GM21717 (cell line): ENCODE measurements around the gene NDUFAF7.
"Not testable (repeated sequence)": the region's sequence is repeated elsewhere in the genome, so short reads cannot be mapped to it uniquely, and the experiment has no call there.

Experiments used
- ATAC-seq: cut with Tn5 transposase; IDR thresholded peaks from one replicate; pipeline ENCODE4 v1.9.1; 2021; ENCODE audit warnings: mild to moderate bottlenecking, moderate library complexity; ENCODE audit not compliant: unreplicated experiment

NDUFAF7 gene

DNA sequence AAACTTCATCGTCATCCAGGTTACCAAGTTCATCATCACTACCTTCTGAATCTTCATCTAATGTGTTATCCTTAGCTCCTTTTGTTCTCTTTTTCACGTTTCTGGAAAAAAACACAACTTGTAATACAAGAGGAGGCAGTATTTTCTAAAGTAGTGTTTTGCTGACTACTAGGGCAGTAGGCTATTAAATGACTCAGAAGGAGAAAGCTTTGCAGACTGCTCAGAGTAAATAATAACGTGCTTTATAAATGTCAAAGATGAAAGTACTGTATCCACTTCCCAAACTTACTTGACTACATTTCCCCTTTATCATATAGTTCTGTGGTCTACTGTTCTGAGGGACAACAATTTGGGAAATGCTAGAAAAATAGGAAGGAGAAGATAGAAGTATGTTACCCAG lies 19.5 kb upstream of the NDUFAF7 start:
- ATAC-seq, result no peak

DNA sequence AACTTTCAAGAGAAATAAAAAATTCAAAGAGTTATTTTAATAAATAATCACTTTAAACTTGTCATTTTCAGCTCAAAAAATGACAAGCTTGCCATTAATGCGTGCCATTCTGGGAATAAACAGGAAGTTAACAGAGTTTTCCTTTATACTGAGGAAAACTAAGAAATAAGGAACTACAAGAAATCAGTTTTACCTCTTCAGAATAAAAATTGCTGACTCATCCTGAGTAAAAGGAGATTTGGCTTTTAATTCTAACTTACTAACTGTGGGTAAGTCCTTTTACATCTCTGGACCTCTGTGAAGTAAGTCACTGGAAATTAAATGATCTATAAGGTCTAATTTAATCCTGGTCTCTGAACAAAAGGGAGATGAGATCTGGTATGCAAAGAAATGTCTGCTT lies 16.2 kb upstream of the NDUFAF7 start:
- no peak for ATAC-seq

DNA sequence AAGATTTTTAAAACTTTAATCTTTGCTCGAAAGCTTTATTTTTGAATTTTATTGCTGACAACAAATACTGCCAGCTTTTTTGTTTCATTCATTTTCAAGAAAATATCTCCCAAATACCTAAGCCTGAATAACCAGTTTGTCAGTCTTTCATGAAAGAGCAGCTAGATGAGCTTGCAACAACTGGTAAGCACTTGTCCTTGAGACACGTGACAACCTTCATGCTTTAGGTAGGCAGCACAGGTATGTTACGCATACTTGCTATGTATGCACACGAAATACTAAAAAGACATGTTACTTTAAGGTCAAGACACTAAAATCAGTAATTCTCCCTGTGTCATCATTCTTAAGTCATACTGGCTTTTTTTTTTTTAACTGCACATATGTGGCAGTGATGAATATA lies 12.4 kb upstream of the NDUFAF7 start:
- no peak for ATAC-seq

DNA sequence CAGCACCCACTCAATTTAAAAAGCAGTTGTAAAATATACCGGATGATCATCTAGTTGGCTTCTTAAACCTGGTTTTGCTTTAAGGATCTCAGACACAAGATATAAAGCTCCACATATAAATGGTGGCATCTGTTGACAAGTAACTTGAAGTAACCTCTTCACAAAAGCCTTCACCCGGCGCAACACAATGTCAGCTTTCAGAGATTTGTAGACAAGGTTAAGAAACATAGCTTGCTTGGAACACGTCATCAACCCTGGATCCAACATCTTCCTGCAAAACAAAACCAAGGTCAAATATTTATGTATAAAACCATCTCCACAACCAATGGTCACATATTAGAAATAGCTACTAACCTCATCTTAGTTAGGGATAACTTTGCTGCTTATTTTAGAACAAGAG lies 8.3 kb upstream of the NDUFAF7 start:
- ATAC-seq, result no peak

DNA sequence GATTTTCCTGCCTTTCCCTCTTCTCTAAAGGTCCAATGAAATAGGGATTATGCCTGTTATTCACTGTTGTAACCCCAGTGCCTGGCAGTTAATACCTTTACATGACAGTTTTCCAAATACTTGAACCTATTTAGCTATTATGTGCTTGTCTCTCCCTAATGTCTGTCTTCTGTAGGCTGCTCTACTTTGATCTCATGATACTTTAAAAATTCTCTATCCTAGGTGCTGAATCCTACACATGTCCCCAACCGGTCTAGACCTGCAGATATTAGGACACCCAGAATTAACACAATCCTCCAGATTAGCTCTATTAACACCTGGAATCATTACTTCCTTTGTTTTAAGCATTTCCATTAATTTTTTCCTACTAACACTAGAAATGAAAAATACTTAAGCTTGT lies 7.4 kb upstream of the NDUFAF7 start:
- ATAC-seq, result no peak

DNA sequence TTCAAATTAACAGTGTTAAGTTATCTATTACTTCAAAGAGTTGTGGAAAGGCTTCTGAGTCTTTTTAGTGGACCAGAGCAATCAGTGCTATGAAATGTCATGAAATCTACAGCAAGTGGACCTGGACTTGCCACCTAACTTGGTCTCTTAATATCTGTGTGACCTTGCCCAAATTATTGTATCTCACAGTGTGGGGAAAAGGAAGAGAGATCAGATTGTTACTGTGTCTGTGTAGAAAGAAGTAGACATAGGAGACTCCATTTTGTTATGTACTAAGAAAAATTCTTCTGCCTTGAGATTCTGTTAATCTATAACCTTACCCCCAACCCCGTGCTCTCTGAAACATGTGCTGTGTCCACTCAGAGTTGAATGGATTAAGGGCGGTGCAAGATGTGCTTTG lies 6.3 kb upstream of the NDUFAF7 start:
- ATAC-seq, result not testable (repeated sequence)

DNA sequence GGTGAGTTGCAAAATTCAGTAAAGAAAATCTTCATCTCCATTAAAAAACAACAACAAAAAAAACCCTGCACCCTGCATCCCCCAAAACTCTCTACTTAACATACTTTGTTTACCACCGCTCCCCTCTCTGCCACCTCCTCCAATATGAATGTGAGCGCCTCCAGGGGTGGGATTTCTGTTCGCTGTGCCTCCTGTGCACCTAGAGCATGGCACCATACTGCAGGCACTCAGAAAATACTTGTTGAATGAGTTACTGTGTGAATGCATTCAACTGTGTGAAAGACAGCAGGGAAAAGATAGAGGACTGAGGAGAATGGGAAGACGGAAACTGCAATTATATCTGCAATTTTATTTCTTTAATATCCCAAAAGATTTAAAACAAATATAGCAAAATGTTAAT lies 4.6 kb upstream of the NDUFAF7 start:
- ATAC-seq, result no peak

DNA sequence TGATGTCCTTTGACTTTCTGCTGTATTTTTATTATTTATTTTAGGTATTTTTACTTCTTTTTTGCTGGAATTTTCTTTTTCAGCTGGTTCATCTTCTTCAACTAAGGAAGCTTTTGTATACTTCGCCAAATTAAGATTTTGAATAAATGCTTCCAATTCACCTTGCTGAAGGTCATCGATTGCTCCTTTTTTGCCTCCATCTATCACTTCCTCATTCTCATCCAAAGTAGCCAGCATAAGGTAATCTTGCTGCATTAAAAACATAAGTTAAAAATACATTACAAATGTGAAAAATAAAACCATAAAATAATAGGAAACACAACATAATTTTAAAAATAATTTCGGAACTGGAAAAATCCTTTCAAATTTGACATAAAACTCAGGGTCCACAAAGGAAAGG lies 2.7 kb upstream of the NDUFAF7 start:
- ATAC-seq, result no peak

DNA sequence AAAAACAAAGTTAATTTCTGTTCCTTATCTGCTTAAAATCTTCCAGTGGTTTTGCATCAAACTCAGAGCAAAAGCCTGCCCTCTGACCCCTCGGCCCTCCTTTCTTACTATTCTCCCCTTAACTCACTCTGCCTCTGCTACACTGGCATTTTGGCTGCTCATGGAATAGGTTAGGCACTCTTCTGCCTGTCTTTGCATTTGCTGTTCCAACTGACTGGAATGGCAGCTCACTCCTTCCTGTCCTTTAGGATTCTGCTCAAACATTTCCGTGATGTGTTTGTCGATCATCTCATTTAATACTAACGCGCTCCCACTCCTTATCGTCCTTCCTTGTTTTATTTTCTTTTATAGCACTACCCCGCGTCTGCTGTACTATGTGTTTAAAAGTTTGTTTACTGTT lies 877 bp upstream of the NDUFAF7 start:
- ATAC-seq, result no peak

DNA sequence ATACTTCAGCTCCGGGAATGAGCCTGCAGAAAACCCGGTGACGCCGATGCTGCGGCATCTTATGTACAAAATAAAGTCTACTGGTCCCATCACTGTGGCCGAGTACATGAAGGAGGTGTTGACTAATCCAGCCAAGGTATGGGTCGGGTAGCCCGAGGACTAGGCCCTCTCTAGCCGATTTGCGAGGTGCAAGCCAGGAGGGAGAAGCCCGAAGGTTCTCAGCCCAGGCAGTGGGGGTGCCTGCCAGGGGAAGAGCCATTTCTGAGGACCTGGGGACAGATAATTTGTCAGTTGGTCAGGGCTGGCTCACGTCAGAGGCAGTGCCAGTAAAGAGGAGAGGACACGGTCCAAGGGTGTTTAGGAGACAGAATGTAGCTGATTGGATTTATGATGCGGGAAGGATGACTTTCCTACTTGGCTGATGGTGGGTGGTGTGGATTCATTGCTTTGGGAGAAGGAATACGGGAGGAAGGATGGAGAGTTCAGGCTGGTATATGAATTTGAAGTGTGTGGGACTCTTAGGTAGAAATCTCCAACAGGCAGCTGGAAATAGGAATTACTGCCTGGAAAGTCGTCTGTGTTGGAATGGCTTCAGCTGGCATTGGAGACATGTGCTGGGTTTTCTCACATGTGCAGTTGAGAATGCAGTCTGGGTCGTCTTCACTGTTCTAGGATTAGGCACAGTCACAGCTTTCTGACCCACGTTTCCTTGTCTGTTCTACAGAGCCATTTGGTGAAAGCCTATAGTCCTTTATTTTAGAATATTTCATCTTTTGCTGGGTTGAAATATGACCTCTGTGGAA lies 874 bp downstream of the NDUFAF7 start:
- no peak for ATAC-seq

DNA sequence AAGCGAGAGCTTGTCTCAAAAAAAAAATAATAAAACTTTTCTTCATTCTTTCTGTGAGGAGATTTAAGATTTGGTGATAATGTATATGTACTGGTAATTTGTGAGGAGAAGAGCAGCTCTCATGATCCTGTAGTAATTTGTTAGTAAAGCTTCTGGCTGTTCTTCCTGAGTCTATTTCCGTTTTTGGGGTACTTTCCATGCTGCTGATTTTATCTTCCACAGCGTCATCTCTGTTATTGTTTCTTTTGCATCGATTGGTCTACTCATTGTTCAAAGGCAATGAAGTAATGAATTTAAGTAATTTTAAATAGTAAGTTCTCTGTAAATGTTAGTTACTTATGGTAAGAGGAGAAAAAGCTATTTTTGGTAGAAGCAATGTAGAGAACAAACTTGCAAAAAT lies 12.0 kb downstream of the NDUFAF7 start:
- no peak for ATAC-seq

DNA sequence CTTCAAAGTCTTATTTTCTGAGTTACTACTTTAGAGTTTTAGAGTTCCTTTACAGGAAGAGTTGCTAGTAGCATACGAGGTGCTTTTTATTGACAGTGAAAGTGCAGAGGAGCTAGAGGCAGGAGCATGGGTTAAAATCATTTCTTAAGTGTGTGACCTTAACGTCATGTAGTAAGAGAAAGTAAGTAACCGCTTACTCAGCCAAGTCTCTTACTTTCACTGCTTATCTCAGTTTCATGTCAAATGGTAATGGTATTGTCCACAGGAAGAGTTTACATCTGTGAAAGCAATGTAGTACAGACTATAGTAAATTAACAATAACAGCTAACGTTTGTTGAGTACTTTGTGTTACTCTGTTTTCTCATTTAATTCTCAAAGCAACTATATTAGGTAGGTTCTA lies 12.6 kb downstream of the NDUFAF7 start:
- peak; percentile 86 for ATAC-seq

DNA sequence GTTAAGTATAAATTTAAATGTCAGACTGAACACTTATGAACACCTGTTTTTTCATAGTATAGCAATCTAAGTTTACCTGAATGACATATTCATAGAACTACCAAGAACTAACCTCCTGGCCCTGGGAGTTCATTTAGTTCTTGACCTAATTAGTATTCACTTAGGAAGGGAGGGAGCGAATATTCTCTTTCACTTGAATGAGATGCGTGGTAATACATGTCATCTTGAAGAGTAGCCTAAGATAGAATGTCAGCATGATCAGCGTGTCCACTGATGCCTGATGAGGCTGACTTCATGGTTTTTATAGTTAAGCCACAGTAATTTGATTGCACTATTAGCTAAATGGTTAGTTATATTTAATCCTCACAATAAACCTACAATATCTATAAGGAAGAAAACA lies 13.3 kb downstream of the NDUFAF7 start:
- no peak for ATAC-seq

DNA sequence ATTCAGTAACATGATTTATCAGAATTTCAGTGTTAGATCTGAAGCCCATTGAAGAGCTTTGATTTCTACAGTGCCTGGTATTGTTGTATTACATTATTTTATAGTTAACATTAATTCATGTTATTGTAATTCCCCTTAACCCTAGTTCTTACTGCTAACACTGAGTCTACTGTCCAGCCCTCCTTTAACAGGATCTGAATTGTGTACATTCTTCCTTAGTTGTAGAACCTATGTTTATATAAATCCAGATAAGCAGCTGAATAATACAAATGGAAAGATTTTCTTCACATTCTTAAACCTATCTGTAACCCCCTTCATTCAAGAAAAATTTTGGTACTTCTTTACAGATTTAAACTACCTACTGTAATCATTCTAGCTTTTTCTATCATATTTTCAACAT lies 14.7 kb downstream of the NDUFAF7 start:
- ATAC-seq, result no peak

DNA sequence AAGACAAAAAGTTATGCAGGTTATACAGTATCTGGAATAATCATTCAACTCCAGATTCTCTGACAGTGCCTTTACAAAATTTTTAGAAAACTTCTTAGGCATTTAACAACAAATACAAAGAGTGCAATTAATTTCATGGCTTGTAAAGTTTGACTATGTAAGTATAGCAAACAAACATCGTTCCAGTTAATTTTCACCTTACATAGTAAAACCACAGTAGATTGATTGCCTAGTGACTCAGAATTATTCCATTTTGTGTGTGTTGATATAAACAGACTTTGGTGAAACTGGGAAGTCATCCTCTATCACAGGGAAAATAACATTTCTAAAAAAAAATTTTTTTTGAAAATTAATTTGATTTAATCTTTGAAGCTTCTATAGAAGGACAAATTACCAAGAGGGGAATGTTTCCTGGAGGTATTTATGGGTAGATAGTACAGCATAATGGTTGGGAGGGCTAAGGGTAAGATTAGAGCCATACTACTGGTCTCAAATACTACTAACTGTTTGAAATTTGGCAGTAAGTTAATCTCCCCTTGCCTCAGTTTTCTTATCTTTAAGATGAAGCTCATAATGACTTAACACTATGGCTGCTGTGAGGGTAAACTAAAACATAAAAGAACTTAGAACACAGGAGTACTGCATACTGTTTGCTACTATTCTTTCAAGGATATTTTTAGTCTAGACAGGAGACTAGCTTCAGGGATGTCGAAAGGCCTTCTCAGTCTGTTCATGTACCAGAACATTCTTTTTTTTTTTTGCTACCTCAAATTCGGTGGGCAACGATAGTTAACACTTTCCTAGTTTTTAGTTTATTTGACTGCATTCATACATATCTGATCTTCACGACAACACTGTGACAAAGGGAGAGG lies 19.6 kb downstream of the NDUFAF7 start:
- no peak for ATAC-seq

DNA sequence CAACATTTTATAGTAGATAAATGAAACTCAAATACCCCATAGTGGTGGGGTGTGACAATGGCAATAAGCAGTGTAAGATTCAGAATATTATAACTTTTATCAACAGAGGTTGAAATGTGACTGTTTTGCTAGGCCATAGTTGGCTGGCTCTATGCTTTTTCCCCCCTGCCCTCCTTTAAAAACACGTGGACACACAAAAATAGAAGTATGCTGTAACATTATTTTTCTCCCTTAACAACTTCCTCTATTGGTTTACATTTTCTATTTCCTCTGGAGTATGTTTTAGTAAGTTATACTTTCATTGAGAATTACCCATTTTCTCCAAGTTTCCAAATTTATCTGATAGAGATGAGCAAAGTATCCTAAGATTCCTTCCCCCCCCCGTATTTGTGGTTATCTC lies 31.1 kb downstream of the NDUFAF7 start:
- ATAC-seq, result no peak

DNA sequence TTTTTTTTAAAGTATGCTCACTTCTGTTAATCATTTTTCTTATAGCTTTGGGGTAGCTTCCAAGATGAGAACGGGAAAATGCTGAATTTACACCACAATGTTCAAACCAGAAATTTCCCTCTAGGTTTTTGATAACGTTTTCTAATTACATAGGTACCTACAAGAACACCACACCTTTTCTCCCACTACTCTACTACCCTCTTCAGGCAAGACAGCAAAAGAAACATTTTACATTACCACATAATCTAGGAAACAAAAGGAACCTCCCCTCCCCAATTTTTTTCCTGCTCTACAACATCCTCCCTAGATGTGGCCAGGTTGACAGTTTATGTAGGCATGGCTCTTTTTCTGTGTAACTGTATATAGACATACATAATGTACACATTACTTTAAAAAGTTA lies 32.4 kb downstream of the NDUFAF7 start:
- no peak for ATAC-seq

DNA sequence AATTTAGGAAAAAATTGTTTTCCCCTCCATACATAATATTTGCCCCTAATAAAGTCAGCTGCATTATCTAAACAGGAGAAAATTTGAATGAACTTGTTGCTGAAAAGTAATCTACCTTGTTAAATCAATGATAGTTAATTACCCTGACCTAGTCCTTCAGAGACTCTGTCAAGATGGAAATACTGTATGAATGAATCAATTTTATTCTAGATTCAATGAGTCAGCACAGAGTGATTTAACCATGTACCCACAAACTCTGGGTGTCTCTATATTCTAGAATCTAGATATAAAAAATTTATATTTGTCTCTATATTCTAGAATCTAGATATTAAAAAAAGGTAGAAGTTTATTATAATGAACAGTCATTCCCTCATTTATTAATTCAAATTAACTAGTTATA lies 36.2 kb downstream of the NDUFAF7 start:
- ATAC-seq, result no peak

DNA sequence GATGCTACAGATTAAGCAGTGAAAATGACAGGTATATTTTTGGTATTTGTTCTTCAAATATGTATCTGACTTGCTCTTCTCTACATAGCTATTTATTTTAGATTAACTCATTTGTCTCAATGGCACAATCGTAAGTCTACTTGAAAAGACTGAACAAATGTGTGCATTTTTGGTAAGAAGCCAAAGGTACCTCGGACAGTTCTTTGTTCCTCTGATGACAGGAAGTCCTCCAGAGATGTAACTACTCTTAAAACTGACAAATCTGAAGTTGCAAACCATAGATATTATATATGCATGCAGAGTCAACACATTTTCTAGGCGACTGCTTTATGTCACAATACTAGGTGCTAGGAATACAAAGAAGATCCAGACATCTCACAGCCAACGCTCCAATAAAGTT lies 36.7 kb downstream of the NDUFAF7 start:
- no peak for ATAC-seq

DNA sequence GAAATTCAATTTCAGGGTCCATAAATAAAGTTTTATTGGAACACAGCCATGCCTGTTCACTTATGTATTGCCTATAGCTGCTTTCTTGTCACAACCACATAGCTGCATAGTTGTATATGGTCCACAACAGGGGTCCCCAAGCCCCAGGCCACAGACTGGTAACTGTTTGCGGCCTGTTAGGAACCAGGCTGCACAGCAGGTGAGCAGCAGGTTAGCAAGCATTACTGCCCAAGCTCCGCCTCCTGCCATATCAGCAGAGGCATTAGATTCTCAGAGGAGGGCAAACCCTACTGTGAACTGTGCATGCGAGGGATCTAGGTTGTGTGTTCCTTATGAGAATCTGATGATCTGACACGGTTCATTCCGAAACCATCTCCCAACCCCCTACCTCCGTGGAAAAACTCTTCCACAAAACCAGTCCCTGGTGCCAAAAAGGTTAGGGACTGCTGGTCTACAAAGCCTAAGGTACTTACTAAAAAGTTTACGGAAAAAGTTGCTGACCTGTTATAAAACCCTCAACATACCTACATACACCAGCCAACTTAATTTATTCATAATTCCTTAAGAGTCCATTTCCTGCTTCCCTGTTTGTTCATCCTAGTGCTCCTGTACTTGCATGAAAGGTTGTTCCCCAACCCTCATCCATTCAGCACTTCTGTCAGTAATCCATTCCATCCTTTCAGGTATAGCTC lies 40.1 kb downstream of the NDUFAF7 start:
- no peak for ATAC-seq

DNA sequence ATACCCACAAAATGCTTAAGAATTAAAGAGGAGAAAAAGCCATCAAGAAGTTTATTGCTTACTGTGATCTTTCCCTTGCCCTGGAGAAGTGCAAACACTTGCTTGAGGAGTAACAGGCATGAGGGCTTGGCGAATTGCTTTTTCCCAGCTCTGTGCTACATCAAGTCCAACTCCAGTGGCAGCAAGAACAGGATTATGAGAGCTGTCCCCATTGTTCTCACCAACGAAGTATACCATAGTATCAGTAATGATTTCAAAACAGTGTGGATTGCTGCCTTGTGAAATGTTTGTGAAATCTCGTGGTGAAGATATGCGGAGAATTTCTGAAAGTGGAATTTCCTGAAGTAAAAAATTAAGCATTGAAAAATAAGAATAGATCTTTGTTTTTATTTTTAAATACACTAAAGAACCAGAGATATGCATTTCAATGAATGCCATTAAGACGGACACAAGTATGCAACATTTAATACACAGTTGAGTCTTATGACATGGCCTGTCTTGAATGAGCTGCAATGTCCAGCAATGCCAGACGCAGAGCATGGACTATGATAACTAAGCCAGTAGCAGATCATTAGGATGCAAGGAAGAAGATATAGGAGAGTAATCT lies 43.0 kb downstream of the NDUFAF7 start:
- no peak for ATAC-seq
